PC-9 (cell line): ENCODE results near the gene KRT32. TPM values are rescaled to one million over a fixed set of nuclear protein-coding genes. Genes with fewer than 3 reads are reported as not detected.

Experiments used
- BruUV-seq: library from RNA; stranded (reverse); fragments of 400-500 nt; replicated peaks from 2 replicates; lab custom pipeline; 2021; lab: Mats Ljungman, UMichigan
- CTCF ChIA-PET: fragments of 300-600 bp; sonication (Branson Sonifier 250); formaldehyde crosslinking; loops from one replicate; lab custom pipeline; 2022; ENCODE audit warnings: antibody characterized with exemption; lab: Charles Lee
- POLR2A ChIA-PET: fragments of 300-600 bp; sonication (Branson Sonifier 250); formaldehyde crosslinking; loops from one replicate; lab custom pipeline; 2022; ENCODE audit warnings: antibody characterized with exemption; ENCODE audit not compliant: unreplicated experiment; lab: Charles Lee
- DNase-seq, 2 experiments: peaks; one replicate each; pipeline versions ENCODE4 v3.0.0 to v3.0.0-alpha.2; 2015 to 2022; ENCODE audit warnings: mixed read lengths in 1 of 2
- H2AFZ ChIP-seq: fragments of 200-600 bp; sonication (generic); 2 replicates; pipeline ENCODE4 v1.8.1; 2017; ENCODE audit warnings: antibody characterized with exemption
- H3F3A ChIP-seq: fragments of 200-600 bp; sonication (generic); 2 replicates; pipeline ENCODE4 v1.8.1; 2017; ENCODE audit warnings: antibody characterized with exemption, mild to moderate bottlenecking, low read depth; ENCODE audit not compliant: insufficient read depth
- H3K27ac ChIP-seq: fragments of 200-600 bp; sonication (generic); 2 replicates; pipeline ENCODE4 v1.6.1; 2016; ENCODE audit warnings: mixed run types
- H3K27me3 ChIP-seq: fragments of 200-600 bp; sonication (generic); 2 replicates; pipeline ENCODE4 v1.6.1; 2016; ENCODE audit warnings: low read depth, mixed run types; ENCODE audit not compliant: insufficient read depth
- H3K36me3 ChIP-seq: fragments of 200-600 bp; sonication (generic); 2 replicates; pipeline ENCODE4 v1.6.1; 2016; ENCODE audit warnings: low read depth, mixed run types
- H3K4me1 ChIP-seq: fragments of 200-600 bp; sonication (generic); replicated peaks from 2 replicates; pipeline ENCODE4 v1.6.1; 2016; ENCODE audit warnings: mixed run types; ENCODE audit not compliant: insufficient read depth
- H3K4me2 ChIP-seq: fragments of 200-600 bp; sonication (generic); 2 replicates; pipeline ENCODE4 v1.6.1; 2017; ENCODE audit warnings: mixed run types
- H3K4me3 ChIP-seq: fragments of 200-600 bp; sonication (generic); 2 replicates; pipeline ENCODE4 v1.6.1; 2016; ENCODE audit warnings: mixed run types
- H3K79me2 ChIP-seq: fragments of 200-600 bp; sonication (generic); 2 replicates; pipeline ENCODE4 v1.6.1; 2017; ENCODE audit warnings: low read depth, mixed run types
- H3K9me2 ChIP-seq: fragments of 200-600 bp; sonication (generic); 2 replicates; pipeline ENCODE4 v1.8.1; 2017; ENCODE audit warnings: mild to moderate bottlenecking; ENCODE audit not compliant: insufficient read depth
- H3K9me3 ChIP-seq: fragments of 200-600 bp; sonication (generic); 2 replicates; pipeline ENCODE4 v1.8.1; 2016; ENCODE audit warnings: low read depth; ENCODE audit not compliant: insufficient read depth
- H4K20me1 ChIP-seq: fragments of 200-600 bp; sonication (generic); 2 replicates; pipeline ENCODE4 v1.8.1; 2017; ENCODE audit not compliant: insufficient read depth
- EZH2 ChIP-seq: fragments of 200-600 bp; sonication (generic); IDR thresholded peaks from 2 replicates; pipeline ENCODE4 v1.8.0; 2017; ENCODE audit warnings: antibody characterized with exemption, low read depth
- intact Hi-C: fragments of 100-400 bp; cut with micrococcal nuclease; formaldehyde crosslinking; loops from one replicate; pipeline ENCODE4 v1.10.0; 2022; ENCODE audit not compliant: unreplicated experiment
- total RNA-seq: library from RNA; stranded (reverse); gene quantifications from 2 replicates; pipeline ENCODE4 v1.2.3, GENCODE V29; 2021
- TF ChIP-seq, protein P1 (sequence below): fragments of 200-600 bp; sonication (generic); conservative IDR thresholded peaks from 2 replicates; pipeline ENCODE4 v1.6.1; 2017; ENCODE audit warnings: mixed run types, antibody characterized with exemption, mild to moderate bottlenecking, moderate library complexity

Gene KRT32
- total RNA-seq, 1 experiment from 2014 or later = not detected

DNA sequence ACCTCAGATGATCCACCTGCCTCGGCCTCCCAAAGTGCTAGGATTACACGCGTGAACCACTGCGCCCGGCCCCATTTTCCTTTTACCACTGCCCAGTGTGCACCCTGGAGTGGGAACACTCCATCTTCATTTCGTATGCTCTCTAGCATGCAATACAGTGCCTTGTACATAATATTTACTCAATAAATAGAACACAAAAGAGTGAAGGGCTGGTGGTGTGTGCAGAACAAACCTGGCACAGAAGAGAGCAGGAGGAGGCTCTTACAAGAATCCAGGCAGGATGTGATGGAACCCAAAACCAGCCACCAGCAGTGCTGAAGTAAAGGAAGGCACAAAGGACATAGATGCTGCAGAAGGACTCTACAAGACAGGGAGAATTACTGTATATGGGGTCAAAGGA is 50.1 kb downstream of the KRT32 start:
- Histone ChIP-seq H3K27ac (peak overlapping the region; percentile 89), H3K4me3 (no peak overlapping the region), H3F3A (peaks cover 38% of the 10 kb centered on the region), H3K9me3 (no peaks in the 10 kb centered on the region), H3K4me2 (peak overlapping the region; percentile 65), H3K36me3 (no peaks in the 10 kb centered on the region), H3K9me2 (no peaks in the 10 kb centered on the region), H2AFZ (0 out of 2 replicates have a peak overlapping the region, but pooled peaks have one; percentile 30), H3K27me3 (no peaks in the 10 kb centered on the region), H4K20me1 (no peaks in the 10 kb centered on the region), H3K4me1 (peaks cover 76% of the 10 kb centered on the region), H3K79me2 (no peaks in the 10 kb centered on the region)
- BruUV-seq = no TSS peak
- DNase-seq = no peak
- POLR2A ChIA-PET = interaction anchor here (0.6 to 2.0 kb wide), 6 partner anchors 13 to 565 kb away, joined by 3 to 9 read pairs (median 4); partner anchors contain the start of gene KRT13
- TF ChIP-seq, protein P1, sequence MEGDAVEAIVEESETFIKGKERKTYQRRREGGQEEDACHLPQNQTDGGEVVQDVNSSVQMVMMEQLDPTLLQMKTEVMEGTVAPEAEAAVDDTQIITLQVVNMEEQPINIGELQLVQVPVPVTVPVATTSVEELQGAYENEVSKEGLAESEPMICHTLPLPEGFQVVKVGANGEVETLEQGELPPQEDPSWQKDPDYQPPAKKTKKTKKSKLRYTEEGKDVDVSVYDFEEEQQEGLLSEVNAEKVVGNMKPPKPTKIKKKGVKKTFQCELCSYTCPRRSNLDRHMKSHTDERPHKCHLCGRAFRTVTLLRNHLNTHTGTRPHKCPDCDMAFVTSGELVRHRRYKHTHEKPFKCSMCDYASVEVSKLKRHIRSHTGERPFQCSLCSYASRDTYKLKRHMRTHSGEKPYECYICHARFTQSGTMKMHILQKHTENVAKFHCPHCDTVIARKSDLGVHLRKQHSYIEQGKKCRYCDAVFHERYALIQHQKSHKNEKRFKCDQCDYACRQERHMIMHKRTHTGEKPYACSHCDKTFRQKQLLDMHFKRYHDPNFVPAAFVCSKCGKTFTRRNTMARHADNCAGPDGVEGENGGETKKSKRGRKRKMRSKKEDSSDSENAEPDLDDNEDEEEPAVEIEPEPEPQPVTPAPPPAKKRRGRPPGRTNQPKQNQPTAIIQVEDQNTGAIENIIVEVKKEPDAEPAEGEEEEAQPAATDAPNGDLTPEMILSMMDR = no peak
- no peak for TF ChIP-seq EZH2
- CTCF ChIA-PET = interaction anchor here (0.6 to 1.8 kb wide), 7 partner anchors 13 to 245 kb away, joined by 3 to 13 read pairs (median 6); no protein-coding TSS in a partner anchor
- intact Hi-C loops = loop anchor here (1.0 to 5.0 kb wide), 3 partner anchors 79 to 510 kb away; no protein-coding TSS in a partner anchor

DNA sequence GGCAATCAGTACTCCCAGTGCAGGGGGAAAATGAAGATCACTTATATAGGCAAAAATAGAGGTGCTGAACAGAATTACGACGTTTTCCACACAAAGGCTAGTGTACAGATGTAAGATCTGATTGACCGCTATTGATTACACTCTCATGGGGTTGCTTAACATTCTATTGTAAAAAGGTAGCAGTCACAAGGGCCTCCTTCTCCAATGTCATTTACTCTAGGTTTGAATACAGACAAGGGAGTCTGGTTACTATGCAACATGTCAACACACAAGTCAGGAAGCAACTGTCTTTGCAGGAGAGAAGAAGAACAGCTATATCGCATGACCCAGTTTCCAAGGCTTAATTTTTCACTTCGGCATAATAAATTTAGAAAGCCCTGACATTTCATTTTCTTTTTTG is 50.7 kb downstream of the KRT32 start:
- H3K27me3 ChIP-seq = no peaks in the 10 kb centered on the region
- H3K9me3 ChIP-seq = no peaks in the 10 kb centered on the region
- intact Hi-C loops = loop anchor here (5.0 kb wide), 2 partner anchors 251 to 509 kb away; no protein-coding TSS in a partner anchor
- no peaks in the 10 kb centered on the region for H3K36me3 ChIP-seq
- no peak overlapping the region for H3K4me3 ChIP-seq
- no peaks in the 10 kb centered on the region for H4K20me1 ChIP-seq
- H3F3A ChIP-seq = peaks cover 40% of the 10 kb centered on the region
- peaks cover 73% of the 10 kb centered on the region for H3K4me1 ChIP-seq
- no peak for DNase-seq
- no peak overlapping the region for H3K4me2 ChIP-seq
- POLR2A ChIA-PET = interaction anchor here (0.5 to 2.0 kb wide), 7 partner anchors 13 to 443 kb away, joined by 3 to 9 read pairs (median 5); partner anchors contain the start of gene KRT13
- no peaks in the 10 kb centered on the region for H3K9me2 ChIP-seq
- TF ChIP-seq, protein P1 = no peak
- no peak for TF ChIP-seq EZH2
- BruUV-seq = no TSS peak
- no peaks in the 10 kb centered on the region for H3K79me2 ChIP-seq
- H3K27ac ChIP-seq = 0 out of 2 replicates have a peak overlapping the region, but pooled peaks have one; percentile 89
- CTCF ChIA-PET = interaction anchor here (0.6 kb wide), 1 partner anchor 103 kb away, joined by 3 read pairs; no protein-coding TSS in a partner anchor
- no peak overlapping the region for H2AFZ ChIP-seq

DNA sequence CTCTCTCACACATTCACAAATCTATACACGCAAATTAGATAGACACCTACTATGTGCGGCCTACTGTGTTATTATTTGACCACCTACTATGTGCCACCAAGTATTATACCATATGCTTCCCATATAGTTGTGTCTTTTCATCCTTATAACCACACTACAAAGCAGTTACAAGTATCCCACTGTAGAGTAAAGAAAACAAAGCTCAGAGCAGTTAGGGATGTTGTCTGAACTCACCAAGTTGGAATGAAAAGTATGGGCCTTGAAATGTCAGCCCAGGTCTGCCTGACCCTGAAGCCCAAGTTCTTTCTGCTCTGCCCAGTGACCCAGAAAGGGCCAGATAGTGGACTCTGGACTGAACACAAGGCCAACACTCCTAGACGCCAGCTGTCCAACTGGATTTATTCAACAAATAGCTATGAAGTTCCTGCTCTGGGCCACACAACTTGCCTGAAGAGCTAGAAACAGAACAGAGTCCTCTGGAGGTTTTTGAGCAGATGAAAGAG is 51.3 kb downstream of the KRT32 start:
- Histone ChIP-seq H3K36me3 (no peaks in the 10 kb centered on the region), H2AFZ (no peak overlapping the region), H3K4me1 (peaks cover 67% of the 10 kb centered on the region), H4K20me1 (no peaks in the 10 kb centered on the region), H3K4me2 (no peak overlapping the region), H3F3A (peaks cover 40% of the 10 kb centered on the region), H3K9me3 (no peaks in the 10 kb centered on the region), H3K4me3 (no peak overlapping the region), H3K79me2 (no peaks in the 10 kb centered on the region), H3K27ac (peak overlapping the region; percentile 43), H3K27me3 (no peaks in the 10 kb centered on the region), H3K9me2 (no peaks in the 10 kb centered on the region)
- no TSS peak for BruUV-seq
- intact Hi-C loops = loop anchor here (5.0 kb wide), 2 partner anchors 251 to 509 kb away; no protein-coding TSS in a partner anchor
- CTCF ChIA-PET = interaction anchor here (0.6 kb wide), 1 partner anchor 104 kb away, joined by 3 read pairs; no protein-coding TSS in a partner anchor
- peak; percentile 55 to 70 for DNase-seq
- POLR2A ChIA-PET = interaction anchor here (0.5 to 2.0 kb wide), 10 partner anchors 12 to 597 kb away, joined by 3 to 20 read pairs (median 6); partner anchors contain the start of gene KRT13
- TF ChIP-seq, protein P1 = no peak
- no peak for TF ChIP-seq EZH2
